ENCODE data around the gene PLEKHA4. TPM values are rescaled to one million over a fixed set of nuclear protein-coding genes. Genes with fewer than 3 reads are reported as not detected.

PLEKHA4 gene
- total and polyA plus RNA-seq, 2 of the 13 experiments (the other 11 are each of a cell fraction or from before 2014, with no cell fraction given), result 4.8 to 6.0 TPM

DNA sequence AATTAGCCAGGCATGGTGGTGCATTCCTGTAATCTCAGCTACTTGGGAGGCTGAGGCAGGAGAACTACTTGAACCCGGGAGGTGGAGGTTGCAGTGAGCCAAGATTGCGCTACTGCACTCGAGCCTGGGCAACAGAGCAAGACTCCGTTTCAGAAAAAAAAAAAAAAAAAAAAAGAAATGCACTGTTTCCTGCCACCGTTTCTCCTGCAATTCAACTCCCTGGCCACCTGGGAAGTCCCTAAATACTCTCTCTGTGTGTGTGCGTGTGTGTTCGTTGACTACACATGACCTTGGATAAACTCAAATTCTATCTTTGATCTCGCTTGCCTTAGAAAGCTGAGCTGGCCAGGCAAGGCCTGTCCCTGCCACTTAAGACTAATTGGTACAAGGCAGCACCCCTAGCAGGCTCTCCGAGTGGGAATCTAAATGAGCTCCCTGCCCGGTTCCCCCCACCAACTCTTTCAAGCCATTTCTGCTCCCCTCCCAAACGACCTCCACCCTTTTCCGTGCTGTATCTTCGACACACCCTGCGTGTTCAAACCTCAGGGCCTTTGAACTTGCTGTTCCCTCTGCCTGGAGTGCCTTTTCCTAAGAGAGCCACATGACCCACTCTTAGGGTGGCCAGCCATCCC is 52.4 kb downstream of the PLEKHA4 start (continued):
- TF ChIP-seq RFX1 (IDR thresholded peaks at IDR 0.05) (no peak), EHMT2 (IDR thresholded peaks at IDR 0.05; ENCODE audit: borderline replicate concordance, low read depth, low read length) (no peak), PITX1 (CRISPR knock-in tag; IDR thresholded peaks at IDR 0.05) (no peak), NFRKB (IDR thresholded peaks at IDR 0.05) (no peak), ZBTB7A (CRISPR knock-in tag; IDR thresholded peaks at IDR 0.05) (no peak), PHF21A (CRISPR knock-in tag; IDR thresholded peaks at IDR 0.05) (peak; percentile 63; the same call in 1 of the 2 replicates), DMAP1 (CRISPR knock-in tag; IDR thresholded peaks at IDR 0.05) (no peak), MIXL1 (CRISPR knock-in tag; IDR thresholded peaks at IDR 0.05) (no peak), SP140L (CRISPR knock-in tag; IDR thresholded peaks at IDR 0.05; ENCODE audit: borderline replicate concordance) (no peak), PCBP1 (IDR thresholded peaks at IDR 0.05; ENCODE audit: borderline replicate concordance, low read depth, low read length) (no peak), BATF2 (CRISPR knock-in tag; IDR thresholded peaks at IDR 0.05) (no peak), ZMAT3 (CRISPR knock-in tag; conservative IDR thresholded peaks at IDR 0.05) (no peak), SOX13 (IDR thresholded peaks at IDR 0.05) (no peak), SOX13 (CRISPR knock-in tag; conservative IDR thresholded peaks at IDR 0.05 in 1 of 2, IDR thresholded peaks at IDR 0.05 in 1 of 2) (peak in 1 of 2 experiments; percentile 23; a peak in 1 of 4 replicates), CHD4 (IDR thresholded peaks at IDR 0.05; ENCODE audit: borderline replicate concordance, low read length) (peak; percentile 73; the same call in 1 of the 2 replicates), ZNF878 (CRISPR knock-in tag; IDR thresholded peaks at IDR 0.05) (0 out of 2 replicates have a peak, but pooled peaks have one; percentile 28), DRAP1 (CRISPR knock-in tag; IDR thresholded peaks at IDR 0.05) (peak; percentile 17; the same call in 1 of the 2 replicates), ZNF781 (CRISPR knock-in tag; IDR thresholded peaks at IDR 0.05; ENCODE audit: borderline replicate concordance, not compliant biosample characterization) (no peak), ATF4 (CRISPR knock-in tag; IDR thresholded peaks at IDR 0.05) (no peak), ZNF83 (CRISPR knock-in tag; IDR thresholded peaks at IDR 0.05; ENCODE audit: borderline replicate concordance) (no peak), ZNF468 (CRISPR knock-in tag; IDR thresholded peaks at IDR 0.05) (no peak), ZBTB21 (CRISPR knock-in tag; IDR thresholded peaks at IDR 0.05) (no peak)
- TF ChIP-seq, protein P1, sequence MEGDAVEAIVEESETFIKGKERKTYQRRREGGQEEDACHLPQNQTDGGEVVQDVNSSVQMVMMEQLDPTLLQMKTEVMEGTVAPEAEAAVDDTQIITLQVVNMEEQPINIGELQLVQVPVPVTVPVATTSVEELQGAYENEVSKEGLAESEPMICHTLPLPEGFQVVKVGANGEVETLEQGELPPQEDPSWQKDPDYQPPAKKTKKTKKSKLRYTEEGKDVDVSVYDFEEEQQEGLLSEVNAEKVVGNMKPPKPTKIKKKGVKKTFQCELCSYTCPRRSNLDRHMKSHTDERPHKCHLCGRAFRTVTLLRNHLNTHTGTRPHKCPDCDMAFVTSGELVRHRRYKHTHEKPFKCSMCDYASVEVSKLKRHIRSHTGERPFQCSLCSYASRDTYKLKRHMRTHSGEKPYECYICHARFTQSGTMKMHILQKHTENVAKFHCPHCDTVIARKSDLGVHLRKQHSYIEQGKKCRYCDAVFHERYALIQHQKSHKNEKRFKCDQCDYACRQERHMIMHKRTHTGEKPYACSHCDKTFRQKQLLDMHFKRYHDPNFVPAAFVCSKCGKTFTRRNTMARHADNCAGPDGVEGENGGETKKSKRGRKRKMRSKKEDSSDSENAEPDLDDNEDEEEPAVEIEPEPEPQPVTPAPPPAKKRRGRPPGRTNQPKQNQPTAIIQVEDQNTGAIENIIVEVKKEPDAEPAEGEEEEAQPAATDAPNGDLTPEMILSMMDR (CRISPR knock-in tag; IDR thresholded peaks at IDR 0.05), result peak; percentile 19
- TF ChIP-seq, protein P2, sequence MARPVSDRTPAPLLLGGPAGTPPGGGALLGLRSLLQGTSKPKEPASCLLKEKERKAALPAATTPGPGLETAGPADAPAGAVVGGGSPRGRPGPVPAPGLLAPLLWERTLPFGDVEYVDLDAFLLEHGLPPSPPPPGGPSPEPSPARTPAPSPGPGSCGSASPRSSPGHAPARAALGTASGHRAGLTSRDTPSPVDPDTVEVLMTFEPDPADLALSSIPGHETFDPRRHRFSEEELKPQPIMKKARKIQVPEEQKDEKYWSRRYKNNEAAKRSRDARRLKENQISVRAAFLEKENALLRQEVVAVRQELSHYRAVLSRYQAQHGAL (CRISPR knock-in tag; IDR thresholded peaks at IDR 0.05; ENCODE audit: not compliant biosample characterization), result no peak
